ENCODE measurements around the gene COX6B2. TPM values are rescaled to one million over a fixed set of nuclear protein-coding genes. Genes with fewer than 3 reads are reported as not detected.

COX6B2 gene
- total RNA-seq, 4 donors from 2014 or later, result 0.19 TPM; not detected in 3

GRCh38 chr19:55382013-55382412 is 27.5 kb upstream of the COX6B2 start:
- H3K27ac ChIP-seq (replicated peaks in 1 of 4), result no peak overlapping the region
- WGBS, result 96% methylated on average over 5 of the region's 5 CpGs
- DNase-seq (ENCODE audit: extremely low spot score), result no peak

GRCh38 chr19:55379174-55379573 is 24.7 kb upstream of the COX6B2 start:
- no peaks in the 10 kb centered on the region for H3K36me3 ChIP-seq
- no peak overlapping the region for H3K27ac ChIP-seq (replicated peaks in 1 of 4)
- H3K4me3 ChIP-seq, result no peak overlapping the region
- H3K27me3 ChIP-seq, result peaks cover 0 to 40% (median 27%) of the 10 kb centered on the region in 4 donors
- WGBS, result 79% methylated on average over 6 of the region's 11 CpGs
- intact Hi-C loops (cut with DNase I), result no loop called here
- peaks cover 7 to 24% (median 21%) of the 10 kb centered on the region in 4 donors for H3K4me1 ChIP-seq
- TF ChIP-seq POLR2A (IDR thresholded peaks at IDR 0.05; ENCODE audit: low read depth) (no peak), CTCF (IDR thresholded peaks at IDR 0.05) (no peak), POLR2AphosphoS5 (IDR thresholded peaks at IDR 0.05) (no peak), EP300 (IDR thresholded peaks at IDR 0.05) (no peak)
- no peaks in the 10 kb centered on the region for H3K9me3 ChIP-seq
- no peak for DNase-seq (ENCODE audit: extremely low spot score)

More at GRCh38 chr19:55382013-55382412, 27.5 kb upstream of the COX6B2 start:
- H3K36me3 ChIP-seq, result peaks cover 0 to 6% (median 3%) of the 10 kb centered on the region in 4 donors
- no peak for TF ChIP-seq CTCF (IDR thresholded peaks at IDR 0.05)
- TF ChIP-seq POLR2AphosphoS5 (IDR thresholded peaks at IDR 0.05), result no peak
- TF ChIP-seq EP300 (IDR thresholded peaks at IDR 0.05), result no peak
- TF ChIP-seq POLR2A (IDR thresholded peaks at IDR 0.05; ENCODE audit: low read depth), result no peak
- intact Hi-C loops (cut with DNase I), result loop anchor here (5.0 kb wide), 2 partner anchors 40 to 80 kb away; no protein-coding TSS in a partner anchor
- no peak overlapping the region for H3K4me3 ChIP-seq
- H3K9me3 ChIP-seq, result no peaks in the 10 kb centered on the region
- H3K27me3 ChIP-seq, result peaks cover 0 to 11% (median 6%) of the 10 kb centered on the region in 4 donors
- peaks cover 22 to 39% (median 35%) of the 10 kb centered on the region in 4 donors for H3K4me1 ChIP-seq

- 15% methylated on average over 28 of the region's 43 CpGs for WGBS
- TF ChIP-seq POLR2A (IDR thresholded peaks at IDR 0.05; ENCODE audit: low read depth), result no peak
- TF ChIP-seq CTCF (IDR thresholded peaks at IDR 0.05), result no peak
- no peak for TF ChIP-seq POLR2AphosphoS5 (IDR thresholded peaks at IDR 0.05)
- TF ChIP-seq EP300 (IDR thresholded peaks at IDR 0.05), result no peak
- peaks cover 4 to 18% (median 15%) of the 10 kb centered on the region in 4 donors for H3K4me1 ChIP-seq
- H3K27me3 ChIP-seq, result peaks cover 0 to 56% (median 40%) of the 10 kb centered on the region in 4 donors
- H3K9me3 ChIP-seq, result no peaks in the 10 kb centered on the region
- no peak for DNase-seq (ENCODE audit: extremely low spot score)
- H3K36me3 ChIP-seq, result no peaks in the 10 kb centered on the region
- intact Hi-C loops (cut with DNase I), result no loop called here
- H3K4me3 ChIP-seq, result no peak overlapping the region
- H3K27ac ChIP-seq (replicated peaks in 1 of 4), result no peak overlapping the region
These were observed 23.0 kb upstream of the COX6B2 start for GRCh38 chr19:55377356-55378131.

- no peaks in the 10 kb centered on the region for H3K36me3 ChIP-seq
- no peaks in the 10 kb centered on the region for H3K9me3 ChIP-seq
- H3K27me3 ChIP-seq, result peaks cover 0 to 68% (median 50%) of the 10 kb centered on the region in 4 donors
- no peak within 1 kb of the TSS for H3K27ac ChIP-seq (replicated peaks in 1 of 4)
- DNase-seq (ENCODE audit: extremely low spot score), result no peak
- 66% methylated on average over 21 of the region's 21 CpGs for WGBS
- intact Hi-C loops (cut with DNase I), result no loop called here
- H3K4me1 ChIP-seq, result peaks cover 4 to 18% (median 15%) of the 10 kb centered on the region in 4 donors
- TF ChIP-seq POLR2AphosphoS5 (IDR thresholded peaks at IDR 0.05), result no peak
- H3K4me3 ChIP-seq, result no peak within 1 kb of the TSS
These were observed 21.9 kb upstream of the COX6B2 start, which contains the start of gene TMEM190 for GRCh38 chr19:55376241-55376933. Gene TMEM190 (plus strand): TSS chr19:55376826. CDS start chr19:55376854, 28 bp downstream.
